GM19372 (cell line): ENCODE data around the gene TRPV4.

Source experiments
- ATAC-seq: cut with Tn5 transposase; IDR thresholded peaks from one replicate; pipeline ENCODE4 v1.9.1; 2021; ENCODE audit warnings: mild to moderate bottlenecking, low read depth, moderate library complexity; ENCODE audit not compliant: unreplicated experiment

TRPV4 gene

DNA sequence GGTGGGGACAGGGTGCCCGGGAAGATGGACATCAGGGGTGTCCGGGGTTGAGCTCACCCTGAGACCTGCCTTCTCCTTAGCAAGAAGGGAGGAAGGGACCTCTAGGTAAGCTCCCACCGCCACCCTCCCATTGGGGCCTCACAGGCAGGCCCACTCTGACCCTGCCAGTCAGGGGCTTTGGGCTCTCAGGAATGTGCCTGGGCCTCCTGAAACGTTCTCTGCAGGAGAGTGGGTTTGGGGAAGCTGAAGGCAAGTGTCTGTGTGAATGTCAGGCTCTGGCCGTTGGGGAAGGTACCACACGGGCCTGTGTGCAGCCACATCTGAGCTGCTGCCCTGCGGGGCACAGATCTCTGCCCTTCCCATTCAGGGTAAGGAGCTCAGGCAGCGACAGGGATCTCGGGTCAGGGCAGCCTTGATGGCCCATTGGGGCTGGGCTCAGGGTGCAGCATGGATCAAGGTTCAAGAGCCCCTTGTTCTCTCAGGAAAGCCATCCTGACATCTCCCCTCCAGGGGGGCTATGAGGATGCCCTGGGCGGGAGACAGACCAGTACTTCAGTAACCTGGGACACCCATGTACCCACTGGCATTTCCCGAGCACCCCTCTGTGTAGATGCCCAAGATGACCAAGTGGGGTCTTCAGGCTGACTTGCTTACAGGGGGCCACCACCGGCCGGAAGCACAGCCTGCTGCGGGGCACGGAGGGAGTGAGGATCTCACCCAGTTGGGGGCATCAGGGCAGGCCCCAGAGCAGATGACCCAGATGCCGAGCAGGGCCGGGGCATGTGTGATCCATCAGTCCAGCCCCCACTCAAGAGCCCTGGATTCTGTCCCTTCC is 89.9 kb downstream of the TRPV4 start:
- no peak for ATAC-seq

DNA sequence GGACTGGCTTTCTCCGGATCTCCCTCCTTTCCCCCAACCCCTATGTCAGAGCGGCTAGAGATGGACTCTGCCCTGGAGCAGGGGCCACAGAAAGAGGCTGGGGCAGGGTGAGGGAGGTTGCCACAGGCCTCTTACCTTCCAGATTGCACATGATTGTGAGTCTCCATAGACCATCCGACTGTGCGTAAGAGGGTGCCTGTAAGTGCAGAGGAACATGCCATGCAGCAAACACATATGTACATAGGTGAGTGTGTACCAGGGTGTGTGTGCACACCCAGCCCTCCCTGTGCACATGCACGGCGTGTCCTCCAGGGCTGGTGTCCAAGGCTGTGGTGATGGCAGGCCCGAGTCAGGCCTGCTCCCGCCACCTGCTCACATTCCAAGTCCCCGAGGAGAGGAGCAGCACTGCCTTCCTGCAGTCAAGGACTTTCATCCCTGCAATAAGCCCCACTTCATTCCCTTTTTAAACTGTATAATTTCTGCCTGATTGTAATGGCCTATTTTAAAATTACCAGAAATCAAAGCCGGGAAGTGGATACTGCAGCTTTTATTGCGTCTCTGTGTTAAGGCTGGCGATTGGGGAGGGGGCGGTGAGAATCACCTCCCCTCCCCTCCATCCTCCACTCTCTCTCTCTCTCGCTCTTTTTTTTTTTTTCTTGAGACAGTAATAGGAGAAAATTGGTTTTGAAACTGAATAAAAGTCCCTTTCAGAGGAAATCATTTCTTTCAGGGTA is 91.1 kb downstream of the TRPV4 start:
- no peak for ATAC-seq

DNA sequence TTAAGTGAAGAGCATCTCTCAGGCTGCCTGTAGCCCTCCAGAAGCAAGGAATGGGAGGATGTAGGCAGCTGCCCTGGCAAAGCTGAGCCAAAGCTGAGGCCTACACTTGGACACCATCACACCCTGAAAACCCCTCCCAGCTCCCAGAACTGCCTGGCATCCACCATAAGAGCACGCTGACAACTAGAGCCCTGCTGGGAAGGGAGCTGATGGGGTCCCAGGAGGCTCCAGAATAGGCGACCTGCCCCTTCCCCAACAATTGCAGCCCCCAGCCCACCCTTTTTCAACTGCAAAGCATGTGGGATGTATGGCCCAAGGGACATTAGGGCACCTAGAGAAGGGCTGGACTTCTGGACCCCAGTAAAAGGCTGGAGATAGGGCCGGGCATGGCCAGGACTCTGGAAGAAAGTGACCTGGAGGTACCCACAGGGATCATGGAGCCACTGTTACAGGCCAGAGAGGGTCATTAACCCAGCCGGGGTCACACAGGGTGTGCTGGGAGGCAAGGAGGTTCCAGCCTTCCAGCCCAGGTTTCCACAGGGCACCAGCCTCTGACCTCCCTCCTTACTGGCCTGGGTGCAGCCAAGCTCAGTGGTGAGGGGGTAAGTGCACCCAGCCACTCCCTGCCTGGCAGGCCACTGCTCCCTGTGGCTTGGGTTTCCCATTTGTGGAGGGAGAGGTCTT is 91.8 kb downstream of the TRPV4 start:
- ATAC-seq = no peak

DNA sequence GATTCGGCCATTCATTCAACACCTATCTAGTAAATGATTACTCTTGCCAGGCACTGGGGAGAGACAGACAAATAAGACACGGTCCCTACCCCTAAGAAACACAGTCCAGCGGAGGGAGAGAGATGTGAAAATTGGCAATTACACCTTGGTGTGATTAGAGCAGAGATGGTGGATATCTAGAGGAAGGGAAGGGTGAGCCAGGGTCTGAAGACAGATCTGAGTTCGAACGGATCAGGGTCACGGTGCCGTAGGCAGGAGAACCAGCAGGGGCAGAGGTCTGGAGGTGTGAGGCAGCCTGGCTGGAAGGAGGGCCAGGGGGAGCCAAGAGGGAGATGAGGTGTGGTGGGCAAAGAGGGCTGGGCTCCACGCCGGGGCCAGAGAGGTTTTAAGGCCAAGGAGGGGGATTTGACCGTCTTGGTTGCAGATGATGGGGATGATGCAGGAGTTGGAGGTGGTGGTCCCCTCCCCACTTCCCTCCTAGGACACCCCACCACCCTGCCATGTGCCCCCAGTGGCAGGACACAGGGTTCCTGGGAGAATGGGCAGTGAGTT is 92.4 kb downstream of the TRPV4 start:
- no peak for ATAC-seq

DNA sequence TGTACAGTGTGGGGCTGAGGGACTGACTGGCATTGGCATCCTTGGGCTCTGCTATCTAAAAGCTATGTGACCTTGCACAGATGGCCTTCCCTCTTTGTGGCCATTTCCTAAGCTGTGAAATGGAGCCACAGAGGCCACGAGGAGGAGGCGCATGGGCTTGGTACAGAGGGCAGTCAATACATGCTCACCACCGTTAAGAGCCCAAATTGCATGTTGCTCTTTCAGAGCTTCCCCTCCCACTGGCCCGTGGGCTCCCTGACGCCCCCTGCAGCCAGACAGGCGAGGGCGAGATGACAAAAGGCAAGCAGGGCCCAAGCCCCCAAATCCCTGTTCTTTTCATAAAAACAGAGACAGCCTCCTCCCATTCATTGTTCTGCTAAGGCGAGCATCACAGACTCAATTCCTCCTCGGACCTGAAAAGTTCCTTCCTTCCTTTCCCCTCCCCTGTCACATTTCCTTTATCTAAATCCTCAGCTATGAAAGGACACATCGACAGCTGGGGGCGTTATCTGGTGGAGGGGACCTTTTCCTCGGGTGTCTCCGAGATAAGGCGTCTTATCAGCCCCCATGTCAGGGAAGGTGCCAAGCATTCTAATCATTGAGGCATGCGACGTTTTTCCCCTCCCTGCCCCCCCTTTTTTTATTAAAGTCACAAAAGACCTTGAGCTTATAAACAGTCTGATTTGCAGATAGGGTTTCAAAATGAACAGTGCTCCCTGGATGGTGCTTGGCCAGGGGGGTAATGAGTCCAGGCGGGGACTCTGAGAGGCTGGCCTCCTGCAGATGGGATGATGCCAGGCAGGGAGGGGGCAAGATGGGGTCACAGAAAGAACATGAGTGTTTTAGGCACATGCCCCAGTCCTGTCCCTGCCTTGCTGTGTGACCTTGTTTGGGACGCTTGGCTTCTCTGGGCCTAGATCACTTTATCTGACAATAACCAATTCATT is 93.2 kb downstream of the TRPV4 start:
- ATAC-seq = no peak

DNA sequence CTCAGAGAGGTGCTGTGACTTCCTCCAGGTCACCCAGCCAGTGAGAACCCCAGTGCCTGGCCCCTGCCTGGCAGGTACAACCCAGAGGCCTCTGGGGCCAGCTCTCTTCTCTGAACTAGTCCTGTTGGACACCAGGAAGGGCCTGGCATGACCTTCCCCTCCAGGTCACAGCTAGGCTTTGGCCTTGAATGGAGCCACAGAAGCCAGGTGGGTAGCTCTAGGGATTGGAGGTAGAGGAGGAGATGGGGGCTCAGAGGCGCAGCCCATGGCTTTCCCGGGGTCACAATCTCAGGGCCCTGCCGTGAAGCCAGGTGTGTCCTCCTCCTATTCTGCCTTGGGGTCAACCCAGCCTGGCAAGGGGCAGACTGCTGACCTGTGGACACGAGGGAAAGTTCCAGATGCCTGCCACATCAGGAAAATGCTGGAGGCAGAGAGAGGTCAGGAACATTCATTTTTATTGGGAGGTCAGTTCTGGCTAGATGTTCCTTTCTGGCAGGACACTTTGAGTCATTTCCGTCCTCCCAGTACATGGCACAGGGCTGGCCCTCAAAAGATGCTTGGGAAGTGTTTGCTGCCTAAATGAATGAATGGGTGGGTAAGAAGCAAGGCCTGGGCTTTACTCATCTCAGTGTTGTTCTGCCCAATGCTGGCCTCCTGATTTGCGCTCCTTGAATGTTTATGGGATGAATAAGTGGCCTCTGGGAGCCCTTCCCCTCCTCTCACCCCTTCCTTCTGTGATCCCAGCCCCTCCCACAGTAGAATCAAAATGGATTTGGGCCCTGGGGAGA is 94.1 kb downstream of the TRPV4 start:
- no peak for ATAC-seq

DNA sequence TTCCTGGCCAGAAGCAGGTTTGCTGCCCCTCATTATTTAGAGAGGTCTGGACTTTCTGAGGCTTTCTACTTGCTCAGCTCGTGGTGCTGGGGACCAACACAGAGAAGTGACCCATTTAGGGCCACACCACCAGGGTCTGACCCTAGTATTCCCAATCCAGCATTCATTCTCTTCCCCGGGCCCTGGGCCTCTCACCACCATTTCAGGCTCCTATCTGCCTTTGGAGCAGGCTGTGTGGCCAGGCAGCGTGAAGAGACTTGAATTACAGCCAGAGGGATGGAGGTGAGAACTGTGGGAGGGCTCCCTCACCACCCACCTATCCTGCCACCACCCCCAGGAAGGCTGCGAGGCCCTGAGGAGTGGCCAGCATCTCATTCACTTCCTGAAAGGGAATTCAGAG is 95.0 kb downstream of the TRPV4 start:
- no peak for ATAC-seq

DNA sequence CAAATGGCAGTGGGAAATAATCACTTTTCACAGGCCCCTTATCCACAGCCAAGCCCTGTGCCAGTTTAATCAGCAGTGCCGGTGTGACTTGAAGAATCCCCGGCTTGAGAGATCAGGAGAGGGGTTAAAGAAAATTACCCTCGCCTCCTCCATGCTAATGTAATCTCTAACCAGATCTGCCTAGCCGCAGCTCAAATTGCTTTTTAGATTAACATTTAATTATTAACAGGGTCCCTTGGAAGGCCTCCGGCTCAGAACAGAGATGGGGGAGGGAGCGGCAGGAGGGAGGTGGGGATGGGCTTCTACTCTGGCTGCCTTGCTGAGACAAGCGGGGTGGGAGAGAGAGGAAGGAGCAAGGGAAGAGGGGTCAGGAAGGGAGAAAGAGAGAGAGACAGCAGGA is 95.6 kb downstream of the TRPV4 start:
- no peak for ATAC-seq

DNA sequence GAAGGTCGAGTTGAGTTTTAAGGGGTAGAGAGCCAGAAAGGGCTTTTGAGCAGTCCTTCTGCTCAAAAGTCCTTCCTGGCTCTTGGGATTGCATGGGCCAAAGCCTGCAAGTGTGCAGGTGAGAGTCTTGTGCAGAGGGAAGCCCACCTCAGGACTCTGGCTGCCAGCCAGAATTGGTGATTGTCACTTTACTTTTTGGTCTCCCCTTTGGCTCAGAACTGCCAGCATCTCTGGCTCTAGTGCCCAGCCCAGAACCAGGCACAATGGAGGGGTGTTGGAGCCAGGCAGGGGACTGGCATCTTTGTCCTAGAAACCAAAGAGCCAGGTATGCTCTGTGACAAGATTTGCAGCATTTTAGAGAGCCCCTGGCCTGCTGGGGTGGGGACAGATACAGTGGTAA is 96.1 kb downstream of the TRPV4 start:
- no peak for ATAC-seq

DNA sequence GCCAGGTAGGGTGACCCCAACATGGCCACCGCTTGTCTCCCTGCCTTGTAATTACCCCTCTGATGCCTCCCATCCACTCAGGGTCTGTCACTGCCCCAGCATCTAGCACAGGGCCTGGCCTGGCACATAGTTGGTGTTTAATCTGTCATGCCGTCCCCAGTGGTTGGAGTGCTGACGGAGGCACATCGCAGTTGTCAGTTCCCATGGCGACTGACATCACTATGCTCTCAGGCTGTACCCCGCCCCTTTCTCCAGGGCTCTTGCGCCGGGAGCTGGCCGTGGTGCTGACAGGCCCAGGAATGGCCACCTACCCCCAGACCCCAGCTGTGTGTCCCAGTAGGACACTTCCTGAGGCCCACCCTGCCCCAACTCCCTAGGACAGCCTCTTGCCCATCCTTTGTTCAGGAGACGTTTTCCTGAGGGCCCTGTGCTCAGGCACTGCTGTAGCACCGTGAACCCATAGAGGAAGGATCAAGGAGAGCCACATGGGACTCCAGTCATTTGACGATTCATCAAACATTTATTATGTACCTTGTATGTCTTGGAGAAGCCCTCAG is 96.6 kb downstream of the TRPV4 start:
- ATAC-seq = no peak

DNA sequence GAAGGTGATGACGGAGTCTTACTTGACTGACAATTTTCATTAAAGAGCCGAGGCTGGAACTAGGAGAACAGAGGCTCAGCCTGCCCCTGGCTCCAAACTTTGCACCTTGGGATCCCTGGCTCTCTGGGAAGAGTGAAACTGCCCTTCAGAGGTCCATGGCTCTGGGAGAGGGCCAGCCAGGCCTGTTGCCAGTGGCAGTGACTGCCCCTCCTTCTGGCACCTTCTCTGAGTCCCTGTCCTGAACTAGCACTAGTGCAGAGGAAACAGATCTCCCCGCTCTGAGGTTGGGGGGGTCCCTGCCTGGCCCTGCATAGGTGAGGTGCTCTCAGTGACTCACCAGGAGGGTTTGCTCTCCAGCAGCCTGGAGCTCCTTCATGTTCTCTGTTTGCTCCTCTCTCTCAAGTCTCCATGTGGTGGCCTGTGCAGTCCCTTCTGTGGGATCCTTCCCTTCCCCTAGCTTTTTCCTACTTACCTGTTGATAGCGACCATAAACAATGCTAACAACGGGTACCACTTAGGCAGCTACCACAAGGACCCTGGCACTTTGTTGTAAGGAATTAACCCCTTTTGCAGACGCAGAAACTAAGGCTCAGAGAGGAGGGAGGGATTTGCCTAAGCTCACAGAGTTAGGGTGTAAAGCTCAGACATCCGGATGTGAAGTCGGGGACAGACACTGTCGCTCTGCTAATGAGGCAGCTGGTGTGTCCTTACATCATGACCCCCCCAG is 97.2 kb downstream of the TRPV4 start:
- no peak for ATAC-seq

DNA sequence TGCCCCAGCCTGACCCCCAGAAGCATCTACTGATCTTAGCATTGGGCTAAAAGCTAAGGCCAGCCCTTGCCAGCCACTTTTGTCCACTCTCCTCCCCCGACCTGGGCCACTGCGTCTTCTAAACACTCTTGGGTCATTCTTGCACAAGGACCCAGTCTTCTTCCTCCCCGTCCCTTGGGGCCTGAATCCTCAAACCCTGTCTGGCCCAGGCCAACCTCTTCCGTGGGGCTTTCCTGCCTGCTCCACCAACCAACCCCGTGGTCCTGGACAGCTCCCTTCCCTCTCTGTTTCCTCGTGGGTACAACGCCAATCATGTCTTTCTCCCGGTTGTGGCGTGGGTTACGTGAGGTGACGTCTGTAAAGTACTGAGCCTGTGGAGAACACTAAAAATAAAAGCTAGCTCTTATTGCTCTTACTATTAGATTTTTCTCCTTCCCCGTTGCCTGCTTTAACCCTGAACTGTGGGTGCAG is 98.1 kb downstream of the TRPV4 start:
- no peak for ATAC-seq

DNA sequence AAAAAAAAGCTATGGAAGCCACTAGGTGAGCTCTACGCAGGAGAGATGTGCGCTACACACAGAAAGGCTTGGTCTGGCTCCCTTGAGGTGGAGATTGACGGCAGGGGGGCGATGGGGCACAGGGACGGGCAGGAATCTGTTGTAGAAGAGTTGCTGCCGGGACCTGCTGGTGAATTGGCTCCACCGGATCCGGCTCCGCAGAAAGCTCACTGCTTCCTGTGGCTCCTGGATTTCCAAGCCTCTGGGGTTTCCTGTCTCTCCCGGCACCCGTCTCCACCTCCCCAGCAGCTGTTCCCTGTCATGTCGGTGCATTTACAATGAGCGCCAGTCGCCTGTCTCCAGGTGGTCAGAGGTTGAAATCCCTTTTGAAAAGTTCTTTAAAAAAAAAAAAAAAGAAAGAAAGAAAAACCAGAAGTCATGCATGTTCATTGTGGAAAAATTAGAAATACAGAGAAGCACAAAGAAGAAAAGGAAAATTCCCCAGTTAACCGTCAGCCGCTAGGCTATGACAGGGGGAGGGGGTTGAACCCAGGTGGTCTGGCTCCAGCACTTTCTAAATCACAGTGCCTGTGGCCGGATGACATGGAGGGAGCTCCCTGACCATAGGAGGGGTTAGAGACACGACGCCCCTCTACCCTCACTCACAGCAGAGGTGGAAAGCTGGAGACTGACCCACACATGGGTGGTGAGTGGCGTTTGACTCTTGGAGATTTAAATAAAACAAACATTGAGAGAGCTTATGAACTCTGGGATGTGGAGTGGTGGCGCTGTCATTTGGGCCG is 98.8 kb downstream of the TRPV4 start:
- ATAC-seq = no peak
